CD14-positive monocyte (primary cell): ENCODE data around the gene SEMA3G. TPM values are rescaled to one million over a fixed set of nuclear protein-coding genes. Genes with fewer than 3 reads are reported as not detected.

Experiments used
- DNase-seq, 3 donors: peaks; one replicate each; pipeline ENCODE4 v3.0.0-alpha.2; 2011 to 2022
- H2AFZ ChIP-seq: 2 replicates; pipeline ENCODE4 v1.6.0; 2012; ENCODE audit warnings: mild to moderate bottlenecking, low read depth, low read length, inconsistent platforms; ENCODE audit not compliant: insufficient read depth, poor library complexity, severe bottlenecking
- H3K27ac ChIP-seq, 2 donors: 1 replicate in 1 of 2; 2 replicates in 1 of 2; pipeline ENCODE4 v1.5.1; 2012 to 2013; ENCODE audit warnings: low read length in 2 of 2, control low read depth in 1 of 2, inconsistent platforms in 1 of 2, low read depth in 1 of 2, mild to moderate bottlenecking in 1 of 2
- H3K27me3 ChIP-seq, 2 donors: one replicate each; pipeline versions ENCODE4 v1.6.0 to v1.6.1; 2011 to 2013; ENCODE audit warnings: low read length in 2 of 2; ENCODE audit not compliant: control insufficient read depth in 2 of 2, insufficient read depth in 2 of 2
- H3K36me3 ChIP-seq, 2 donors: replicated peaks in 1 of 2; 1 replicate in 1 of 2; 2 replicates in 1 of 2; pipeline versions ENCODE4 v1.5.1 to v1.6.1; 2012 to 2013; ENCODE audit warnings: low read length in 2 of 2, control low read depth in 1 of 2, inconsistent platforms in 1 of 2, mild to moderate bottlenecking in 1 of 2; ENCODE audit not compliant: insufficient read depth in 2 of 2, control insufficient read depth in 1 of 2
- H3K4me1 ChIP-seq, 2 donors: 1 replicate in 1 of 2; 2 replicates in 1 of 2; pipeline versions ENCODE4 v1.5.1 to v1.6.1; 2012 to 2013; ENCODE audit warnings: low read length in 2 of 2, control low read depth in 1 of 2, inconsistent platforms in 1 of 2, mild to moderate bottlenecking in 1 of 2, moderate library complexity in 1 of 2; ENCODE audit not compliant: insufficient read depth in 2 of 2, control insufficient read depth in 1 of 2
- H3K4me2 ChIP-seq: replicated peaks from 2 replicates; pipeline ENCODE3; 2012; ENCODE audit warnings: low read length, moderate library complexity, mild to moderate bottlenecking; ENCODE audit not compliant: poor library complexity, severe bottlenecking; ENCODE audit errors: extremely low read depth
- H3K4me3 ChIP-seq, 3 experiments: fragments of 200-600 bp in 1 of 3; sonication (generic) in 1 of 3; replicated peaks in 1 of 3; 1 replicate in 2 of 3; 2 replicates in 1 of 3; pipeline ENCODE4 v1.5.1; 2011 to 2013; ENCODE audit warnings: low read length in 3 of 3, mild to moderate bottlenecking in 3 of 3, control low read depth in 2 of 3, low read depth in 2 of 3, inconsistent platforms in 1 of 3, moderate library complexity in 1 of 3
- H3K79me2 ChIP-seq: 2 replicates; pipeline ENCODE4 v1.6.0; 2012; ENCODE audit warnings: mild to moderate bottlenecking, control low read depth, inconsistent platforms, low read length, moderate library complexity; ENCODE audit not compliant: insufficient read depth
- H3K9ac ChIP-seq: 2 replicates; pipeline ENCODE4 v1.6.0; 2017; ENCODE audit warnings: low read length, mild to moderate bottlenecking; ENCODE audit not compliant: insufficient read depth, poor library complexity, severe bottlenecking
- H3K9me3 ChIP-seq, 2 donors: replicated peaks in 1 of 2; 1 replicate in 1 of 2; 2 replicates in 1 of 2; pipeline versions ENCODE4 v1.5.1 to v1.6.1; 2012 to 2013; ENCODE audit warnings: low read length in 2 of 2, control low read depth in 1 of 2; ENCODE audit not compliant: control insufficient read depth in 1 of 2, insufficient read depth in 1 of 2
- H4K20me1 ChIP-seq: 2 replicates; pipeline ENCODE4 v1.6.0; 2012; ENCODE audit warnings: mild to moderate bottlenecking, low read length, control low read depth, moderate library complexity; ENCODE audit not compliant: insufficient read depth
- H3K27ac Mint-ChIP-seq, 7 donors: one replicate each; pipeline ENCODE4 v1.8.0; 2020; ENCODE audit warnings: mild to moderate bottlenecking in 7 of 7, mixed read lengths in 7 of 7, moderate library complexity in 6 of 7, inconsistent platforms in 2 of 7
- H3K27me3 Mint-ChIP-seq, 3 donors: one replicate each; pipeline ENCODE4 v1.8.0; 2021 to 2022; ENCODE audit warnings: low read depth in 3 of 3, mild to moderate bottlenecking in 3 of 3, mixed read lengths in 3 of 3, moderate library complexity in 3 of 3, inconsistent platforms in 1 of 3
- H3K36me3 Mint-ChIP-seq, 2 donors: one replicate each; pipeline ENCODE4 v1.8.0; 2020; ENCODE audit warnings: mixed read lengths in 2 of 2, inconsistent platforms in 1 of 2, mild to moderate bottlenecking in 1 of 2
- H3K4me1 Mint-ChIP-seq: one replicate; pipeline ENCODE4 v1.8.0; 2020; ENCODE audit warnings: mild to moderate bottlenecking, mixed read lengths
- H3K4me3 Mint-ChIP-seq, 2 donors: one replicate each; pipeline ENCODE4 v1.8.0; 2020; ENCODE audit warnings: mild to moderate bottlenecking in 2 of 2, mixed read lengths in 2 of 2, moderate library complexity in 1 of 2
- H3K9me3 Mint-ChIP-seq, 7 donors: one replicate each; pipeline ENCODE4 v1.8.0; 2020 to 2022; ENCODE audit warnings: mixed read lengths in 7 of 7, mild to moderate bottlenecking in 6 of 7, moderate library complexity in 6 of 7, inconsistent platforms in 2 of 7
- CTCF ChIP-seq: fragments of 200-600 bp; IDR thresholded peaks from one replicate; pipeline ENCODE4 v1.8.0; 2022; ENCODE audit warnings: antibody characterized with exemption, mild to moderate bottlenecking
- WGBS: methylation state at CpG from one replicate; pipeline ENCODE4 v1.1.5; 2013; ENCODE audit warnings: missing lambda C conversion rate; ENCODE audit not compliant: insufficient coverage; 5-methylcytosine and 5-hydroxymethylcytosine counted together
- intact Hi-C, 2 donors: fragments of 100-400 bp; cut with micrococcal nuclease; formaldehyde crosslinking; loops; one replicate each; pipeline versions ENCODE4 v1.15.0 to v1.15.1; 2023
- polyA plus RNA-seq, 3 donors: library from polyadenylated mRNA; depleted of rRNA in 1 of 3; unstranded in 2 of 3; stranded (reverse) in 1 of 3; fragments of 300-500 nt in 2 of 3; fragments of >200 nt in 1 of 3; fragmentation: Illumina TruSeq in 2 of 3; gene quantifications; 1 replicate in 2 of 3; 2 replicates in 1 of 3; pipeline ENCODE4 v1.2.3, GENCODE V29; 2012 to 2021

Gene SEMA3G
- polyA plus RNA-seq, 3 donors, result 0.03 TPM; not detected in 2

- peaks cover 0 to 2% (median 0%) of the 10 kb centered on the region in 7 donors for H3K9me3 Mint-ChIP-seq
- Histone ChIP-seq H3K27ac (no peak overlapping the region), H3K4me1 (no peaks in the 10 kb centered on the region), H3K79me2 (no peaks in the 10 kb centered on the region), H3K4me3 (no peak overlapping the region), H3K9me3 (no peaks in the 10 kb centered on the region), H2AFZ (no peak overlapping the region), H3K9ac (no peak overlapping the region), H3K27me3 (no peaks in the 10 kb centered on the region), H3K4me2 (no peak overlapping the region), H4K20me1 (no peaks in the 10 kb centered on the region), H3K36me3 (peaks cover 53 to 65% of the 10 kb centered on the region in 2 donors)
- 98% methylated on average over 5 of the region's 13 CpGs for WGBS
- no peak for DNase-seq
- intact Hi-C loops, result no loop called here
- peaks cover 49 to 70% of the 10 kb centered on the region in 2 donors for H3K36me3 Mint-ChIP-seq
- H3K27ac Mint-ChIP-seq, result peak overlapping the region in 2 of 7 donors; percentile 37 to 60
- TF ChIP-seq CTCF, result no peak
- H3K4me1 Mint-ChIP-seq, result no peaks in the 10 kb centered on the region
- H3K4me3 Mint-ChIP-seq, result no peak overlapping the region
- H3K27me3 Mint-ChIP-seq, result no peaks in the 10 kb centered on the region
Measured at GRCh38 chr3:52397676-52398399, 47.1 kb downstream of the SEMA3G start.

- Histone ChIP-seq H3K9me3 (no peaks in the 10 kb centered on the region), H3K4me2 (no peak overlapping the region), H3K36me3 (peaks cover 51 to 65% of the 10 kb centered on the region in 2 donors), H3K4me1 (no peaks in the 10 kb centered on the region), H3K9ac (no peak overlapping the region), H3K27me3 (no peaks in the 10 kb centered on the region), H3K4me3 (no peak overlapping the region), H3K27ac (no peak overlapping the region), H3K79me2 (no peaks in the 10 kb centered on the region), H4K20me1 (no peaks in the 10 kb centered on the region), H2AFZ (no peak overlapping the region)
- DNase-seq, result no peak
- H3K4me3 Mint-ChIP-seq, result no peak overlapping the region
- no peak for TF ChIP-seq CTCF
- H3K9me3 Mint-ChIP-seq, result peaks cover 0 to 2% (median 0%) of the 10 kb centered on the region in 7 donors
- H3K27me3 Mint-ChIP-seq, result no peaks in the 10 kb centered on the region
- peak overlapping the region in 2 of 7 donors; percentile 8 to 35 for H3K27ac Mint-ChIP-seq
- H3K4me1 Mint-ChIP-seq, result no peaks in the 10 kb centered on the region
- H3K36me3 Mint-ChIP-seq, result peaks cover 49 to 70% of the 10 kb centered on the region in 2 donors
- intact Hi-C loops, result no loop called here
- 96% methylated on average over 4 of the region's 10 CpGs for WGBS
Measured at GRCh38 chr3:52396907-52397591, 47.9 kb downstream of the SEMA3G start.
